D721Med (cell line): ENCODE data around the gene HSD11B1.

Source experiments
- DNase-seq: peaks from one replicate; pipeline ENCODE4 v3.0.0; 2011; ENCODE audit warnings: low spot score; ENCODE audit not compliant: insufficient read length
- FAIRE-seq: peaks from 2 replicates; lab custom pipeline; 2011; peaks lifted over from hg19 to GRCh38; lab: Jason Lieb, UNC
- TF ChIP-seq, protein P1 (sequence below): IDR thresholded peaks from 2 replicates; pipeline ENCODE4 v1.5.1; 2012; ENCODE audit warnings: mild to moderate bottlenecking, control low read depth; ENCODE audit not compliant: insufficient read depth; ENCODE audit errors: missing control alignments

HSD11B1 gene

GRCh38 chr1:209733409-209734192, 29.0 kb downstream of the HSD11B1 start:
- FAIRE-seq (no peak), DNase-seq (no peak)
- TF ChIP-seq, protein P1, sequence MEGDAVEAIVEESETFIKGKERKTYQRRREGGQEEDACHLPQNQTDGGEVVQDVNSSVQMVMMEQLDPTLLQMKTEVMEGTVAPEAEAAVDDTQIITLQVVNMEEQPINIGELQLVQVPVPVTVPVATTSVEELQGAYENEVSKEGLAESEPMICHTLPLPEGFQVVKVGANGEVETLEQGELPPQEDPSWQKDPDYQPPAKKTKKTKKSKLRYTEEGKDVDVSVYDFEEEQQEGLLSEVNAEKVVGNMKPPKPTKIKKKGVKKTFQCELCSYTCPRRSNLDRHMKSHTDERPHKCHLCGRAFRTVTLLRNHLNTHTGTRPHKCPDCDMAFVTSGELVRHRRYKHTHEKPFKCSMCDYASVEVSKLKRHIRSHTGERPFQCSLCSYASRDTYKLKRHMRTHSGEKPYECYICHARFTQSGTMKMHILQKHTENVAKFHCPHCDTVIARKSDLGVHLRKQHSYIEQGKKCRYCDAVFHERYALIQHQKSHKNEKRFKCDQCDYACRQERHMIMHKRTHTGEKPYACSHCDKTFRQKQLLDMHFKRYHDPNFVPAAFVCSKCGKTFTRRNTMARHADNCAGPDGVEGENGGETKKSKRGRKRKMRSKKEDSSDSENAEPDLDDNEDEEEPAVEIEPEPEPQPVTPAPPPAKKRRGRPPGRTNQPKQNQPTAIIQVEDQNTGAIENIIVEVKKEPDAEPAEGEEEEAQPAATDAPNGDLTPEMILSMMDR = no peak

- DNase-seq = no peak
- no peak for FAIRE-seq
- TF ChIP-seq, protein P1 = no peak
Observed at GRCh38 chr1:209736490-209737117, 32.0 kb downstream of the HSD11B1 start.

DNA sequence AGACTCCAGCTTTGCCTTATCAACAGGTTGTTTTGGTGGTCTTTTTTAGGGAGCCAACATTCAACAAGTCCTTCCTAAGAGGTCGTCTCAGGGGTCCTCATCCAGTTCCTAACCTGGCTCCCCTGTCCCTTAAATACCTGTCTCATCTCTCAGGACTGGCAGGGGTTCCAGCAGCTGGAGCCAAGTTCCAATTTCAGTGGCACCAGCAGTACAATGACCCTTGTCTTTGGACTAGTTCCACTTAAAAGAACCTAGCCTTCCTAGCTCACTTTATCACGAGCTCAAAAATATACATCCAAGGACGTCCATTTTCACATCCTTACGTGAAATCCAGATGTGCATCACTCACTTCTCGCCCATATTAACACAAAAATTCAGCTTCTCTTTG, 32.5 kb downstream of the HSD11B1 start:
- TF ChIP-seq, protein P1 = no peak
- DNase-seq = no peak
- no peak for FAIRE-seq

DNA sequence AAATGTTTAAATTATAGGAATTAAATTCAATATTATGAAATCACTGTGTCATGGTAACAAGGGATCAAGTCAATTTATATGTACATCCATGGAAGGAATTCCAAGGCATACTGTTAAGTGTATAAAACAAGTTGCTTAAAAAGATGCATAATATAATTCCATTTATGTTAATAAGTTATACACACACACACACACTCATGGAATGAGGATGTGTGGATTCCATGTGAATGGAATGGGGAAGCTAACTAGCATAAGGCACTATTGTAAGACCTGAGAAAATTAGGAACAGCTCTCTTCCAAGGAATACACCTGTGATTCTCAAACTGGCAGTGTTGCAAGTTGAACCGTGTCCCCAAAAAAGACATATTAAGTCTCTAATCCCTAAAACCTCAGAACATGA, 33.6 kb downstream of the HSD11B1 start:
- TF ChIP-seq, protein P1 = no peak
- DNase-seq = no peak
- FAIRE-seq = no peak

DNA sequence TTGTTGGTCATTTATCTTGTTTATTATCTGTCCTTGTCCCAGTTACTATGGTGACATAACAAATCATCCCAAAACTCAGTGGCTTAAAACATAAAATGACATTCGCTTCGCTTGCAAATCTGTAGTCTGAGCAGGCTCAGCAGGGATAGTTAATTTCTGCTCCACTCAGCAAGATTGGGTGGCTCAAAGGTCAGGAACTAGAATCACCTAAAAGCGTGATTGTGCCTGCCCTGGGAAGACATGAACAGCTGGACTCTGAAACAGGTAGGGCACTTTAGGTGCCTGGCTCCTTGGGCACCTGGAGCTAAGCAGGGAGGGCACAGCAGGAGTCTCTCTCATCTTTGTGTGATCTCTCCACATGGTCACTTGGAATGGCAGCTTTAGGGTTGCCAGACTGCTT, 36.5 kb downstream of the HSD11B1 start:
- FAIRE-seq (no peak), DNase-seq (no peak)
- TF ChIP-seq, protein P1 = no peak

DNA sequence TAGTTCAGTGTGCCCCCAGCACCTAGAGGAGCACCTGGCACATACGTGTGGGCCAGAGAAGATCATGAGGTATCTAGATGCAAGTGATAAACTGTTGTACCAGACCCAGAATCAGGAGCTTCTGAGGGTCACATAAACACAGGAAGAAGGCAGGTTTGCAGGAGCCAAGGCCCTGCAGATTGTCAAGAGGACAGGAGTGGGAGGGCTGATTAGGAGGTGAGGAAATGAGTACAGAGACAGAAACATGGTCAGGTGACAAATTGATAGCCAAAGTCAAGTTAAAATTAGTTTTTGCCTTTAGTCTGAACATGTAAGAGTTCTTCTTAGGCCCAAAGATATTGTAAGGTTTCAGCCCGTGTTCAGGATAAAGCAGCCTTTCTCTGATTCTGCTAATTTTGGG, 37.2 kb downstream of the HSD11B1 start:
- TF ChIP-seq, protein P1 = no peak
- FAIRE-seq (no peak), DNase-seq (no peak)
